Panc1 (cell line): Measurements from ENCODE around the gene LMAN2. TPM values are rescaled to one million over a fixed set of nuclear protein-coding genes. Genes with fewer than 3 reads are reported as not detected.

ENCODE experiments used
- ATAC-seq: fragments of 200-7000 bp; cut with Tn5 transposase; 2 replicates; pipeline ENCODE4 v1.9.1; 2020; ENCODE audit warnings: mild to moderate bottlenecking, moderate library complexity
- BruUV-seq: library from RNA; stranded (reverse); fragments of 400-500 nt; replicated peaks from 2 replicates; lab custom pipeline; 2021; lab: Mats Ljungman, UMichigan
- CTCF ChIA-PET: fragments of 300-600 bp; sonication (Branson Sonifier 250); formaldehyde crosslinking; loops from one replicate; lab custom pipeline; 2022; ENCODE audit warnings: antibody characterized with exemption; lab: Charles Lee
- POLR2A ChIA-PET: fragments of 300-600 bp; sonication (Branson Sonifier 250); formaldehyde crosslinking; loops from one replicate; lab custom pipeline; 2022; ENCODE audit warnings: antibody characterized with exemption; lab: Charles Lee
- DNase-seq: peaks from one replicate; pipeline ENCODE4 v3.0.0-alpha.2; 2010; ENCODE audit warnings: low read depth, low spot score
- H3K27ac ChIP-seq: 2 replicates; pipeline ENCODE4 v1.5.1; 2011; ENCODE audit warnings: mild to moderate bottlenecking, low read length, inconsistent platforms
- H3K27me3 ChIP-seq: fragments of 200-500 bp; sonication (Bioruptor generic); 2 replicates; pipeline ENCODE4 v1.6.0; 2014; ENCODE audit warnings: low read length, inconsistent platforms; ENCODE audit not compliant: control insufficient read depth, insufficient read depth
- H3K36me3 ChIP-seq: fragments of 200-500 bp; sonication (Bioruptor generic); 2 replicates; pipeline ENCODE4 v1.5.1; 2014; ENCODE audit warnings: inconsistent platforms, mild to moderate bottlenecking, low read length, moderate library complexity; ENCODE audit not compliant: control insufficient read depth, insufficient read depth
- H3K4me1 ChIP-seq: 2 replicates; pipeline ENCODE4 v1.5.1; 2011; ENCODE audit warnings: inconsistent platforms, mild to moderate bottlenecking, low read length, moderate library complexity; ENCODE audit not compliant: control insufficient read depth, insufficient read depth
- H3K4me3 ChIP-seq, 2 experiments: 2 replicates each; pipeline ENCODE4 v1.5.1; 2011 to 2012; ENCODE audit warnings: low read depth in 2 of 2, low read length in 2 of 2, mild to moderate bottlenecking in 2 of 2, inconsistent platforms in 1 of 2, moderate library complexity in 1 of 2
- H3K9me3 ChIP-seq: fragments of 200-500 bp; sonication (Bioruptor generic); 2 replicates; pipeline ENCODE4 v1.5.1; 2014; ENCODE audit warnings: low read depth, mild to moderate bottlenecking, inconsistent platforms, low read length, moderate library complexity; ENCODE audit not compliant: control insufficient read depth, insufficient read depth
- CTCF ChIP-seq: fragments of 450-650 bp; IDR thresholded peaks from 2 replicates; pipeline ENCODE4 v1.5.1; 2017; ENCODE audit warnings: mild to moderate bottlenecking
- POLR2AphosphoS5 ChIP-seq: IDR thresholded peaks from 2 replicates; pipeline ENCODE4 v1.6.1; 2012; ENCODE audit warnings: mild to moderate bottlenecking, low read depth, low read length, moderate library complexity
- REST ChIP-seq, 2 experiments: IDR thresholded peaks; 2 replicates each; pipeline ENCODE4 v1.6.1; 2011 to 2012; ENCODE audit warnings: low read depth in 2 of 2, control low read depth in 1 of 2, low read length in 1 of 2, mild to moderate bottlenecking in 1 of 2, moderate library complexity in 1 of 2; ENCODE audit not compliant: insufficient read depth in 1 of 2
- SIN3A ChIP-seq: IDR thresholded peaks from 2 replicates; pipeline ENCODE4 v1.6.1; 2012; ENCODE audit warnings: low read depth, mild to moderate bottlenecking, low read length, moderate library complexity, borderline replicate concordance; ENCODE audit not compliant: insufficient read depth
- TCF7L2 ChIP-seq: IDR thresholded peaks from 2 replicates; pipeline ENCODE4 v1.6.1; 2011; ENCODE audit warnings: mild to moderate bottlenecking, low read depth, low read length, inconsistent platforms
- in situ Hi-C: cut with HindIII; loops from 2 replicates; pipeline ENCODE4 v1.10.0; 2016; ENCODE audit warnings: low sequenced_read_pairs, low pct_unique_long_range_greater_than_20kb
- intact Hi-C: fragments of 100-400 bp; cut with micrococcal nuclease; formaldehyde crosslinking; loops from one replicate; pipeline ENCODE4 v1.10.0; 2022; ENCODE audit not compliant: unreplicated experiment
- total RNA-seq: library from RNA; stranded (reverse); gene quantifications from one replicate; pipeline ENCODE4 v1.2.1, GENCODE V29; 2021; ENCODE audit not compliant: unreplicated experiment

LMAN2 gene
- total RNA-seq, 1 experiment from 2014 or later = 140 TPM

- BruUV-seq = no TSS peak
- H3K9me3 ChIP-seq = no peaks in the 10 kb centered on the region
- TF ChIP-seq SIN3A = no peak
- TF ChIP-seq TCF7L2 = no peak
- POLR2A ChIA-PET = no interaction called here
- peaks cover 20% of the 10 kb centered on the region for H3K4me1 ChIP-seq
- CTCF ChIA-PET = no interaction called here
- peak; percentile 68 for ATAC-seq
- H3K27ac ChIP-seq = peak overlapping the region; percentile 29; the same call in 1 of the 2 replicates
- DNase-seq = no peak
- H3K36me3 ChIP-seq = no peaks in the 10 kb centered on the region
- intact Hi-C loops = no loop called here
- in situ Hi-C loops = no loop called here
- H3K27me3 ChIP-seq = no peaks in the 10 kb centered on the region
- peak overlapping the region; percentile 45 to 61 for H3K4me3 ChIP-seq
These were observed 11.4 kb upstream of the LMAN2 start for GRCh38 chr5:177362610-177363507.

- Histone ChIP-seq H3K27ac (no peak overlapping the region), H3K27me3 (no peaks in the 10 kb centered on the region), H3K36me3 (no peaks in the 10 kb centered on the region), H3K4me3 (no peak overlapping the region), H3K9me3 (no peaks in the 10 kb centered on the region), H3K4me1 (peaks cover 18% of the 10 kb centered on the region)
- ATAC-seq (no peak), DNase-seq (no peak)
- no TSS peak for BruUV-seq
- no peak for TF ChIP-seq POLR2AphosphoS5
- TF ChIP-seq SIN3A = no peak
- no peak for TF ChIP-seq TCF7L2
- TF ChIP-seq REST (IDR thresholded peaks at IDR 0.05; ENCODE audit: insufficient read depth in 1 of 2, low read depth in 2 of 2, low read length in 1 of 2) = no peak
- no peak for TF ChIP-seq CTCF
- ChIA-PET POLR2A (no interaction called here), CTCF (no interaction called here)
- intact Hi-C loops = no loop called here
- in situ Hi-C loops = no loop called here
These were observed 10.8 kb upstream of the LMAN2 start for GRCh38 chr5:177362292-177362609.
